SK-N-SH treated with all-trans-retinoic acid at 6 μM for 48 hours (cell line): ENCODE results near the gene STX1B.

Experiments
- ATAC-seq: fragments of 200-7000 bp; cut with Tn5 transposase; 3 replicates; pipeline ENCODE4 v1.9.1; 2020; ENCODE audit warnings: mild to moderate bottlenecking, moderate library complexity
- ARNTL ChIP-seq: fragments of 450-650 bp; formaldehyde crosslinking; IDR thresholded peaks from 2 replicates; pipeline ENCODE4 v1.5.0; 2020; ENCODE audit warnings: low read depth, mild to moderate bottlenecking, moderate library complexity, borderline replicate concordance
- BACH2 ChIP-seq: fragments of 250-450 bp; sonication (Bioruptor Pico); IDR thresholded peaks from 2 replicates; pipeline ENCODE4 v1.9.0; 2021; ENCODE audit warnings: mild to moderate bottlenecking, borderline replicate concordance
- CSDC2 ChIP-seq: fragments of 250-450 bp; sonication (Bioruptor Pico); IDR thresholded peaks from 2 replicates; pipeline ENCODE4 v1.5.0; 2020; ENCODE audit warnings: mild to moderate bottlenecking, moderate library complexity
- ISL1 ChIP-seq: fragments of 250-450 bp; sonication (Bioruptor Pico); IDR thresholded peaks from 2 replicates; pipeline ENCODE4 v2.1.2; 2022; ENCODE audit warnings: mild to moderate bottlenecking, moderate library complexity
- OSR1 ChIP-seq: fragments of 250-450 bp; sonication (Bioruptor Pico); IDR thresholded peaks from 2 replicates; pipeline ENCODE4 v1.8.0; 2022; ENCODE audit warnings: moderate library complexity, mild to moderate bottlenecking, inconsistent platforms
- PATZ1 ChIP-seq: fragments of 250-450 bp; sonication (Bioruptor Pico); IDR thresholded peaks from 2 replicates; pipeline ENCODE4 v1.8.0; 2020; ENCODE audit warnings: mild to moderate bottlenecking, moderate library complexity, borderline replicate concordance
- PPARA ChIP-seq: fragments of 250-450 bp; sonication (Bioruptor Pico); IDR thresholded peaks from 2 replicates; pipeline ENCODE4 v1.5.0; 2020; ENCODE audit warnings: mild to moderate bottlenecking, borderline replicate concordance
- RARB ChIP-seq: fragments of 250-450 bp; sonication (Bioruptor Pico); IDR thresholded peaks from 2 replicates; pipeline ENCODE4 v1.8.0; 2021; ENCODE audit warnings: mild to moderate bottlenecking, moderate library complexity
- SNAI2 ChIP-seq: fragments of 250-450 bp; sonication (Bioruptor Pico); IDR thresholded peaks from 2 replicates; pipeline ENCODE4 v1.5.0; 2020; ENCODE audit warnings: mild to moderate bottlenecking, moderate library complexity
- TCF4 ChIP-seq: fragments of 250-450 bp; sonication (Bioruptor Pico); IDR thresholded peaks from 2 replicates; pipeline ENCODE4 v1.8.0; 2021; ENCODE audit warnings: mild to moderate bottlenecking, moderate library complexity, borderline replicate concordance
- TOX ChIP-seq: fragments of 250-450 bp; sonication (Bioruptor Pico); IDR thresholded peaks from 2 replicates; pipeline ENCODE4 v1.8.0; 2021; ENCODE audit warnings: mild to moderate bottlenecking, moderate library complexity, borderline replicate concordance
- ZC3H10 ChIP-seq: fragments of 250-450 bp; sonication (Bioruptor Pico); IDR thresholded peaks from 2 replicates; pipeline ENCODE4 v1.5.1; 2021; ENCODE audit warnings: mild to moderate bottlenecking, moderate library complexity
- ZFP3 ChIP-seq: fragments of 250-450 bp; sonication (Bioruptor Pico); IDR thresholded peaks from 2 replicates; pipeline ENCODE4 v1.5.0; 2020; ENCODE audit warnings: mild to moderate bottlenecking, moderate library complexity
- ZFP30 ChIP-seq: fragments of 450-650 bp; formaldehyde crosslinking; IDR thresholded peaks from 2 replicates; pipeline ENCODE4 v1.5.0; 2022; ENCODE audit warnings: mild to moderate bottlenecking, moderate library complexity
- ZNF70 ChIP-seq: fragments of 450-650 bp; formaldehyde crosslinking; IDR thresholded peaks from 2 replicates; pipeline ENCODE4 v1.5.0; 2020; ENCODE audit warnings: mild to moderate bottlenecking, moderate library complexity
- ZNF8 ChIP-seq: fragments of 450-650 bp; formaldehyde crosslinking; IDR thresholded peaks from 2 replicates; pipeline ENCODE4 v1.5.0; 2020; ENCODE audit warnings: mild to moderate bottlenecking, moderate library complexity
- TF ChIP-seq, protein P1 (sequence below): fragments of 250-450 bp; sonication (Bioruptor Pico); IDR thresholded peaks from 2 replicates; pipeline ENCODE4 v1.8.0; 2021; ENCODE audit warnings: low read depth, mild to moderate bottlenecking, moderate library complexity, borderline replicate concordance
- TF ChIP-seq, protein P2 (sequence below): fragments of 250-450 bp; sonication (Bioruptor Pico); IDR thresholded peaks from 2 replicates; pipeline ENCODE4 v1.5.1; 2021; ENCODE audit warnings: mild to moderate bottlenecking, moderate library complexity
- TF ChIP-seq, protein P3 (sequence below): fragments of 250-450 bp; sonication (Bioruptor Pico); IDR thresholded peaks from 2 replicates; pipeline ENCODE4 v1.5.1; 2020; ENCODE audit warnings: low read depth, mild to moderate bottlenecking, moderate library complexity
- TF ChIP-seq, protein P4 (sequence below): fragments of 250-450 bp; sonication (Bioruptor Pico); IDR thresholded peaks from 2 replicates; pipeline ENCODE4 v1.5.0; 2020; ENCODE audit warnings: mild to moderate bottlenecking, moderate library complexity

Gene STX1B

GRCh38 chr16:31009894-31010584, 399 bp downstream of the STX1B start:
- TF ChIP-seq SNAI2 (no peak), ISL1 (no peak), CSDC2 (CRISPR knock-in tag) (no peak), ZNF8 (CRISPR knock-in tag) (no peak), BACH2 (CRISPR knock-in tag) (no peak), ZFP3 (CRISPR knock-in tag) (no peak), TCF4 (CRISPR knock-in tag) (no peak), OSR1 (CRISPR knock-in tag) (no peak), ZC3H10 (CRISPR knock-in tag) (no peak)
- TF ChIP-seq, protein P1, sequence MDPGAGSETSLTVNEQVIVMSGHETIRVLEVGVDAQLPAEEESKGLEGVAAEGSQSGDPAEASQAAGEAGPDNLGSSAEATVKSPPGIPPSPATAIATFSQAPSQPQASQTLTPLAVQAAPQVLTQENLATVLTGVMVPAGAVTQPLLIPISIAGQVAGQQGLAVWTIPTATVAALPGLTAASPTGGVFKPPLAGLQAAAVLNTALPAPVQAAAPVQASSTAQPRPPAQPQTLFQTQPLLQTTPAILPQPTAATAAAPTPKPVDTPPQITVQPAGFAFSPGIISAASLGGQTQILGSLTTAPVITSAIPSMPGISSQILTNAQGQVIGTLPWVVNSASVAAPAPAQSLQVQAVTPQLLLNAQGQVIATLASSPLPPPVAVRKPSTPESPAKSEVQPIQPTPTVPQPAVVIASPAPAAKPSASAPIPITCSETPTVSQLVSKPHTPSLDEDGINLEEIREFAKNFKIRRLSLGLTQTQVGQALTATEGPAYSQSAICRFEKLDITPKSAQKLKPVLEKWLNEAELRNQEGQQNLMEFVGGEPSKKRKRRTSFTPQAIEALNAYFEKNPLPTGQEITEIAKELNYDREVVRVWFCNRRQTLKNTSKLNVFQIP, result no peak
- TF ChIP-seq, all 23 proteins: peak for 0
- ATAC-seq, result peak; percentile 50

DNA sequence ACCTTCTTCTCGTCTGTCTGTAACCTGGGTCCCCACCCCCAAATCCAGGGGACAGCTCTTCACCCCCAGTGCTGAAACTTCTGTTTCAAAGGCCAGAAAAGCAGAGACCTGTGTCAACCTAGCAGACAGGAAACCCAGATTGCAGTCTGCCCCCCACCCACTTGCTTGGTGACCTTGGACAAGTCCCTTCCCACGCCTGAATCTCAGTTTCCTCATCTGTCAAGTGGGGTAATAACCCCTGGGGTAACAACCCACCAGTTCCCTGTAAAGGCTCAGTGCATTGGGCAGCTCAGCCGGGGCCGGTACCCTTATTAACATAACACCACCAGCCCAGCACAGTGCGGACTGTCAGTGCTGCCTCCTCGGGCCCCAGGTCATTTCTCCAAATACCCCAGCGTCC, 1.3 kb downstream of the STX1B start:
- ATAC-seq, result no peak
- TF ChIP-seq ARNTL (CRISPR knock-in tag), result no peak
- TF ChIP-seq ZNF70 (CRISPR knock-in tag), result no peak
- no peak for TF ChIP-seq ZNF8 (CRISPR knock-in tag)
- no peak for TF ChIP-seq BACH2 (CRISPR knock-in tag)
- TF ChIP-seq SNAI2, result no peak

GRCh38 chr16:31008551-31008950, 1.9 kb downstream of the STX1B start:
- ATAC-seq, result no peak
- TF ChIP-seq CSDC2 (CRISPR knock-in tag), result no peak
- TF ChIP-seq, protein P2, sequence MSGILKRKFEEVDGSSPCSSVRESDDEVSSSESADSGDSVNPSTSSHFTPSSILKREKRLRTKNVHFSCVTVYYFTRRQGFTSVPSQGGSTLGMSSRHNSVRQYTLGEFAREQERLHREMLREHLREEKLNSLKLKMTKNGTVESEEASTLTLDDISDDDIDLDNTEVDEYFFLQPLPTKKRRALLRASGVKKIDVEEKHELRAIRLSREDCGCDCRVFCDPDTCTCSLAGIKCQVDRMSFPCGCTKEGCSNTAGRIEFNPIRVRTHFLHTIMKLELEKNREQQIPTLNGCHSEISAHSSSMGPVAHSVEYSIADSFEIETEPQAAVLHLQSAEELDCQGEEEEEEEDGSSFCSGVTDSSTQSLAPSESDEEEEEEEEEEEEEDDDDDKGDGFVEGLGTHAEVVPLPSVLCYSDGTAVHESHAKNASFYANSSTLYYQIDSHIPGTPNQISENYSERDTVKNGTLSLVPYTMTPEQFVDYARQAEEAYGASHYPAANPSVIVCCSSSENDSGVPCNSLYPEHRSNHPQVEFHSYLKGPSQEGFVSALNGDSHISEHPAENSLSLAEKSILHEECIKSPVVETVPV (CRISPR knock-in tag), result no peak
- TF ChIP-seq OSR1 (CRISPR knock-in tag), result no peak
- no peak for TF ChIP-seq SNAI2
- no peak for TF ChIP-seq PPARA (CRISPR knock-in tag)
- no peak for TF ChIP-seq BACH2 (CRISPR knock-in tag)
- no peak for TF ChIP-seq ZFP30 (CRISPR knock-in tag)
- no peak for TF ChIP-seq ARNTL (CRISPR knock-in tag)
- TF ChIP-seq RARB (CRISPR knock-in tag), result no peak
- TF ChIP-seq ZFP3 (CRISPR knock-in tag), result no peak
- TF ChIP-seq, protein P3, sequence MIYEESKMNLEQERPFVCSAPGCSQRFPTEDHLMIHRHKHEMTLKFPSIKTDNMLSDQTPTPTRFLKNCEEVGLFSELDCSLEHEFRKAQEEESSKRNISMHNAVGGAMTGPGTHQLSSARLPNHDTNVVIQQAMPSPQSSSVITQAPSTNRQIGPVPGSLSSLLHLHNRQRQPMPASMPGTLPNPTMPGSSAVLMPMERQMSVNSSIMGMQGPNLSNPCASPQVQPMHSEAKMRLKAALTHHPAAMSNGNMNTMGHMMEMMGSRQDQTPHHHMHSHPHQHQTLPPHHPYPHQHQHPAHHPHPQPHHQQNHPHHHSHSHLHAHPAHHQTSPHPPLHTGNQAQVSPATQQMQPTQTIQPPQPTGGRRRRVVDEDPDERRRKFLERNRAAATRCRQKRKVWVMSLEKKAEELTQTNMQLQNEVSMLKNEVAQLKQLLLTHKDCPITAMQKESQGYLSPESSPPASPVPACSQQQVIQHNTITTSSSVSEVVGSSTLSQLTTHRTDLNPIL (CRISPR knock-in tag), result no peak
- no peak for TF ChIP-seq TCF4 (CRISPR knock-in tag)
- TF ChIP-seq ISL1, result no peak
- no peak for TF ChIP-seq ZNF8 (CRISPR knock-in tag)
- no peak for TF ChIP-seq TOX
- TF ChIP-seq, protein P4, sequence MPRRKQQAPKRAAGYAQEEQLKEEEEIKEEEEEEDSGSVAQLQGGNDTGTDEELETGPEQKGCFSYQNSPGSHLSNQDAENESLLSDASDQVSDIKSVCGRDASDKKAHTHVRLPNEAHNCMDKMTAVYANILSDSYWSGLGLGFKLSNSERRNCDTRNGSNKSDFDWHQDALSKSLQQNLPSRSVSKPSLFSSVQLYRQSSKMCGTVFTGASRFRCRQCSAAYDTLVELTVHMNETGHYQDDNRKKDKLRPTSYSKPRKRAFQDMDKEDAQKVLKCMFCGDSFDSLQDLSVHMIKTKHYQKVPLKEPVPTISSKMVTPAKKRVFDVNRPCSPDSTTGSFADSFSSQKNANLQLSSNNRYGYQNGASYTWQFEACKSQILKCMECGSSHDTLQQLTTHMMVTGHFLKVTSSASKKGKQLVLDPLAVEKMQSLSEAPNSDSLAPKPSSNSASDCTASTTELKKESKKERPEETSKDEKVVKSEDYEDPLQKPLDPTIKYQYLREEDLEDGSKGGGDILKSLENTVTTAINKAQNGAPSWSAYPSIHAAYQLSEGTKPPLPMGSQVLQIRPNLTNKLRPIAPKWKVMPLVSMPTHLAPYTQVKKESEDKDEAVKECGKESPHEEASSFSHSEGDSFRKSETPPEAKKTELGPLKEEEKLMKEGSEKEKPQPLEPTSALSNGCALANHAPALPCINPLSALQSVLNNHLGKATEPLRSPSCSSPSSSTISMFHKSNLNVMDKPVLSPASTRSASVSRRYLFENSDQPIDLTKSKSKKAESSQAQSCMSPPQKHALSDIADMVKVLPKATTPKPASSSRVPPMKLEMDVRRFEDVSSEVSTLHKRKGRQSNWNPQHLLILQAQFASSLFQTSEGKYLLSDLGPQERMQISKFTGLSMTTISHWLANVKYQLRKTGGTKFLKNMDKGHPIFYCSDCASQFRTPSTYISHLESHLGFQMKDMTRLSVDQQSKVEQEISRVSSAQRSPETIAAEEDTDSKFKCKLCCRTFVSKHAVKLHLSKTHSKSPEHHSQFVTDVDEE (CRISPR knock-in tag), result no peak
- no peak for TF ChIP-seq PATZ1 (CRISPR knock-in tag)
